Hepatocyte (in vitro differentiated cells): ENCODE results near the gene LILRB2. TPM values are rescaled to one million over a fixed set of nuclear protein-coding genes. Genes with fewer than 3 reads are reported as not detected.

Experiments
- DNase-seq: peaks from one replicate; pipeline ENCODE4 v3.0.0-alpha.2; 2016; ENCODE audit warnings: low spot score
- H2AFZ ChIP-seq: fragments of 200-600 bp; sonication (generic); 2 replicates; pipeline ENCODE4 v1.6.0; 2016; ENCODE audit warnings: antibody characterized with exemption, mild to moderate bottlenecking
- H3K27ac ChIP-seq: fragments of 200-600 bp; sonication (generic); 2 replicates; pipeline ENCODE4 v1.5.1; 2016; ENCODE audit warnings: mild to moderate bottlenecking
- H3K27me3 ChIP-seq: fragments of 200-600 bp; sonication (generic); 2 replicates; pipeline ENCODE4 v1.6.1; 2016
- H3K36me3 ChIP-seq: fragments of 200-600 bp; sonication (generic); replicated peaks from 2 replicates; pipeline ENCODE4 v1.5.1; 2016; ENCODE audit warnings: low read depth; ENCODE audit not compliant: insufficient read depth
- H3K4me1 ChIP-seq: fragments of 200-600 bp; sonication (generic); 2 replicates; pipeline ENCODE4 v1.5.1; 2016; ENCODE audit warnings: mild to moderate bottlenecking, moderate library complexity; ENCODE audit not compliant: insufficient read depth
- H3K4me2 ChIP-seq: fragments of 200-600 bp; sonication (generic); 2 replicates; pipeline ENCODE4 v1.6.0; 2016
- H3K4me3 ChIP-seq: fragments of 200-600 bp; sonication (generic); 2 replicates; pipeline ENCODE4 v1.5.1; 2016; ENCODE audit warnings: mild to moderate bottlenecking
- H3K79me2 ChIP-seq: fragments of 200-600 bp; sonication (generic); 2 replicates; pipeline ENCODE4 v1.6.0; 2017; ENCODE audit warnings: mild to moderate bottlenecking
- H3K9me2 ChIP-seq: fragments of 200-600 bp; sonication (generic); replicated peaks from 2 replicates; pipeline ENCODE4 v1.6.0; 2017; ENCODE audit warnings: mild to moderate bottlenecking; ENCODE audit not compliant: insufficient read depth
- H3K9me3 ChIP-seq: fragments of 200-600 bp; sonication (generic); 2 replicates; pipeline ENCODE4 v1.5.1; 2016; ENCODE audit warnings: low read depth, mild to moderate bottlenecking
- H4K20me1 ChIP-seq: fragments of 200-600 bp; sonication (generic); 2 replicates; pipeline ENCODE4 v1.6.0; 2016; ENCODE audit warnings: mild to moderate bottlenecking; ENCODE audit not compliant: insufficient read depth, poor library complexity, severe bottlenecking
- CTCF ChIP-seq: fragments of 200-600 bp; sonication (generic); IDR thresholded peaks from 2 replicates; pipeline ENCODE4 v1.5.1; 2016; ENCODE audit warnings: antibody characterized with exemption, mild to moderate bottlenecking; ENCODE audit not compliant: poor library complexity
- EZH2 ChIP-seq: fragments of 200-600 bp; sonication (generic); IDR thresholded peaks from 2 replicates; pipeline ENCODE4 v1.6.1; 2016; ENCODE audit warnings: antibody characterized with exemption, mild to moderate bottlenecking, borderline replicate concordance
- EZH2phosphoT487 ChIP-seq: fragments of 200-600 bp; sonication (generic); IDR thresholded peaks from one replicate; pipeline ENCODE4 v1.6.1; 2018; ENCODE audit warnings: antibody characterized with exemption, mild to moderate bottlenecking, low read depth, moderate library complexity; ENCODE audit not compliant: unreplicated experiment, severe bottlenecking
- WGBS: methylation state at CpG from one replicate; pipeline ENCODE4 v1.1.6; 2016; ENCODE audit warnings: low lambda C conversion rate; ENCODE audit errors: missing lambda C conversion rate; 5-methylcytosine and 5-hydroxymethylcytosine counted together
- polyA plus RNA-seq: library from polyadenylated mRNA; unstranded; fragments of >200 nt; fragmentation: Nextera tagmentation; extraction: Ambion mirVana; gene quantifications from 2 replicates; pipeline ENCODE4 v1.2.1, GENCODE V29; 2016
- total RNA-seq: library from RNA; depleted of rRNA; stranded (reverse); fragments of >200 nt; gene quantifications from 2 replicates; pipeline ENCODE4 v1.2.3, GENCODE V29; 2014

Gene LILRB2
- total and polyA plus RNA-seq, 2 experiments from 2014 or later, result not detected

- H3K4me3 ChIP-seq, result no peak overlapping the region
Observed at GRCh38 chr19:54266133-54266532, 14.8 kb downstream of the LILRB2 start.

GRCh38 chr19:54262470-54262869 lies 18.4 kb downstream of the LILRB2 start:
- TF ChIP-seq EZH2, result no peak
- no peak for TF ChIP-seq EZH2phosphoT487
- no peak for TF ChIP-seq CTCF
- Histone ChIP-seq H3K4me1 (no peaks in the 10 kb centered on the region), H3K27ac (no peak overlapping the region), H3K9me2 (no peaks in the 10 kb centered on the region), H3K9me3 (no peaks in the 10 kb centered on the region), H3K4me2 (no peak overlapping the region), H2AFZ (no peak overlapping the region), H3K27me3 (peaks cover 3% of the 10 kb centered on the region), H3K79me2 (no peaks in the 10 kb centered on the region), H3K36me3 (no peaks in the 10 kb centered on the region), H3K4me3 (no peak overlapping the region), H4K20me1 (no peaks in the 10 kb centered on the region)
- no peak for DNase-seq
- 88% methylated on average over 2 of the region's 2 CpGs for WGBS

More at GRCh38 chr19:54266133-54266532, 14.8 kb downstream of the LILRB2 start:
- Histone ChIP-seq H3K4me1 (no peaks in the 10 kb centered on the region), H3K36me3 (no peaks in the 10 kb centered on the region), H3K79me2 (no peaks in the 10 kb centered on the region), H3K27me3 (peaks cover 6% of the 10 kb centered on the region), H4K20me1 (no peaks in the 10 kb centered on the region), H3K27ac (no peak overlapping the region), H2AFZ (no peak overlapping the region), H3K4me2 (no peak overlapping the region), H3K9me2 (no peaks in the 10 kb centered on the region), H3K9me3 (no peaks in the 10 kb centered on the region)
- TF ChIP-seq EZH2 (no peak), CTCF (peak; percentile 70)
- peak; percentile 89 for DNase-seq
- WGBS, result 2% methylated on average over 6 of the region's 6 CpGs

- no peaks in the 10 kb centered on the region for H3K9me3 ChIP-seq
- no peak overlapping the region for H3K4me2 ChIP-seq
- no peaks in the 10 kb centered on the region for H4K20me1 ChIP-seq
- DNase-seq, result no peak
- H3K4me1 ChIP-seq, result no peaks in the 10 kb centered on the region
- 85% methylated on average over 11 of the region's 11 CpGs for WGBS
- no peaks in the 10 kb centered on the region for H3K79me2 ChIP-seq
- H3K9me2 ChIP-seq, result no peaks in the 10 kb centered on the region
- H2AFZ ChIP-seq, result no peak overlapping the region
- H3K27me3 ChIP-seq, result peaks cover 3% of the 10 kb centered on the region
- no peaks in the 10 kb centered on the region for H3K36me3 ChIP-seq
- H3K4me3 ChIP-seq, result no peak overlapping the region
- H3K27ac ChIP-seq, result no peak overlapping the region
- TF ChIP-seq EZH2phosphoT487, result no peak
- TF ChIP-seq CTCF, result no peak
- no peak for TF ChIP-seq EZH2
Observed at GRCh38 chr19:54262066-54262465, 18.8 kb downstream of the LILRB2 start.

GRCh38 chr19:54257116-54257480 lies 23.8 kb downstream of the LILRB2 start, which contains the start of gene LILRB5:
Gene LILRB5, minus strand, starts transcription at chr19:54257273. Its CDS starts 80 bp downstream, at chr19:54257193.
- Histone ChIP-seq H3K27ac (no peak within 1 kb of the TSS), H3K9me2 (no peaks in the 10 kb centered on the region), H3K36me3 (no peaks in the 10 kb centered on the region), H3K9me3 (no peaks in the 10 kb centered on the region), H3K4me2 (no peak within 1 kb of the TSS), H3K4me3 (no peak within 1 kb of the TSS), H3K27me3 (peaks cover 3% of the 10 kb centered on the region), H3K4me1 (no peaks in the 10 kb centered on the region), H4K20me1 (no peaks in the 10 kb centered on the region), H3K79me2 (no peaks in the 10 kb centered on the region), H2AFZ (no peak within 1 kb of the TSS)
- 90% methylated on average over 9 of the region's 9 CpGs for WGBS
- no peak for DNase-seq
- no peak for TF ChIP-seq EZH2
- no peak for TF ChIP-seq EZH2phosphoT487
- TF ChIP-seq CTCF, result no peak
